Myocyte (in vitro differentiated cells): Measurements from ENCODE around the gene JAK2. TPM values are rescaled to one million over a fixed set of nuclear protein-coding genes. Genes with fewer than 3 reads are reported as not detected.
"Not testable (repeated sequence)": the region's sequence is repeated elsewhere in the genome, so short reads cannot be mapped to it uniquely, and the experiment has no call there.

ENCODE experiments used
- DNase-seq: peaks from one replicate; pipeline ENCODE4 v3.0.0-alpha.2; 2012; ENCODE audit warnings: low read depth
- total RNA-seq: library from RNA; depleted of rRNA; stranded (reverse); fragments of >200 nt; gene quantifications from 2 replicates; pipeline ENCODE4 v1.2.3, GENCODE V29; 2014

Gene JAK2
- total RNA-seq, 1 donor from 2014 or later = 13.3 TPM

- DNase-seq = no peak
Observed at GRCh38 chr9:4980086-4980727, 4.9 kb upstream of the JAK2 start.

- DNase-seq = no peak
Observed at GRCh38 chr9:4982721-4983482, 2.2 kb upstream of the JAK2 start.

- no peak for DNase-seq
Observed at GRCh38 chr9:4983601-4984165, 1.4 kb upstream of the JAK2 start.

- DNase-seq = no peak
Observed at GRCh38 chr9:4984171-4984620, 876 bp upstream of the JAK2 start.

- DNase-seq = peak; percentile 45
Observed at GRCh38 chr9:4985386-4986266, 554 bp downstream of the JAK2 start.

- DNase-seq = peak; percentile 10
Observed at GRCh38 chr9:4986296-4986695, 1.2 kb downstream of the JAK2 start.

- no peak for DNase-seq
Observed at GRCh38 chr9:4986783-4987182, 1.7 kb downstream of the JAK2 start.

- DNase-seq = peak; percentile 81
Observed at GRCh38 chr9:4987961-4988421, 2.9 kb downstream of the JAK2 start.

- no peak for DNase-seq
Observed at GRCh38 chr9:4992872-4993271, 7.8 kb downstream of the JAK2 start.

- DNase-seq = no peak
Observed at GRCh38 chr9:4994166-4994890, 9.3 kb downstream of the JAK2 start.

GRCh38 chr9:4997196-4997595 lies 12.1 kb downstream of the JAK2 start:
- DNase-seq = peak; percentile 22

GRCh38 chr9:4997631-4998030 lies 12.6 kb downstream of the JAK2 start:
- no peak for DNase-seq

GRCh38 chr9:5002811-5003210 lies 17.7 kb downstream of the JAK2 start:
- no peak for DNase-seq

GRCh38 chr9:5004481-5004880 lies 19.4 kb downstream of the JAK2 start:
- DNase-seq = no peak

GRCh38 chr9:5008202-5008601 lies 23.1 kb downstream of the JAK2 start:
- no peak for DNase-seq

GRCh38 chr9:5013374-5013773 lies 28.3 kb downstream of the JAK2 start:
- DNase-seq = no peak

- DNase-seq = no peak
Observed at GRCh38 chr9:5015934-5016333, 30.9 kb downstream of the JAK2 start.

- peak; percentile 6 for DNase-seq
Observed at GRCh38 chr9:5025416-5025815, 40.3 kb downstream of the JAK2 start.

- DNase-seq = not testable (repeated sequence)
Observed at GRCh38 chr9:5031941-5032340, 46.9 kb downstream of the JAK2 start.

GRCh38 chr9:5040730-5041389 lies 55.8 kb downstream of the JAK2 start:
- DNase-seq = no peak
